B cell (primary cell): ENCODE results near the gene SLC35G2. TPM values are rescaled to one million over a fixed set of nuclear protein-coding genes. Genes with fewer than 3 reads are reported as not detected.

Experiments used
- ATAC-seq: fragments of 200-7000 bp; cut with Tn5 transposase; one replicate; pipeline ENCODE4 v1.10.0; 2021; ENCODE audit warnings: low read depth, mild to moderate bottlenecking, moderate number of reproducible peaks, moderate library complexity
- CTCF ChIA-PET: fragments of 350-600 bp; sonication (Branson Sonifier 250); formaldehyde crosslinking; loops from one replicate; lab custom pipeline; 2021; ENCODE audit warnings: antibody characterized with exemption, inconsistent platforms; lab: Charles Lee
- POLR2A ChIA-PET: fragments of 350-600 bp; sonication (Branson Sonifier 250); formaldehyde crosslinking; loops from one replicate; lab custom pipeline; 2021; ENCODE audit warnings: antibody characterized with exemption; lab: Charles Lee
- DNase-seq: peaks from one replicate; pipeline ENCODE4 v3.0.0; 2013
- H2AFZ ChIP-seq: 2 replicates; pipeline ENCODE4 v1.6.1; 2012; ENCODE audit warnings: mild to moderate bottlenecking, low read depth, low read length; ENCODE audit not compliant: insufficient read depth, poor library complexity, severe bottlenecking
- H3K27ac ChIP-seq, 2 donors: 1 replicate in 1 of 2; 2 replicates in 1 of 2; pipeline ENCODE4 v1.5.1; 2012 to 2013; ENCODE audit warnings: low read length in 2 of 2, mild to moderate bottlenecking in 2 of 2, moderate library complexity in 1 of 2
- H3K27me3 ChIP-seq, 4 experiments: fragments of 200-600 bp in 1 of 4; sonication (generic) in 1 of 4; replicated peaks in 1 of 4; 1 replicate in 2 of 4; 2 replicates in 2 of 4; pipeline versions ENCODE4 v1.6.1 to v1.7.0; 2013 to 2016; ENCODE audit warnings: low read length in 3 of 4, mild to moderate bottlenecking in 2 of 4, mixed read lengths in 1 of 4, moderate library complexity in 1 of 4; ENCODE audit not compliant: insufficient read depth in 4 of 4, control insufficient read depth in 3 of 4; ENCODE audit errors: control extremely low read depth in 1 of 4
- H3K36me3 ChIP-seq, 2 experiments: replicated peaks in 1 of 2; 1 replicate in 1 of 2; 2 replicates in 1 of 2; pipeline versions ENCODE4 v1.6.1 to v1.7.1; 2013; ENCODE audit warnings: low read length in 1 of 2; ENCODE audit not compliant: insufficient read depth in 2 of 2, control insufficient read depth in 1 of 2; ENCODE audit errors: control extremely low read depth in 1 of 2, extremely low read depth in 1 of 2
- H3K4me1 ChIP-seq, 2 donors: fragments of 200-600 bp in 1 of 2; sonication (generic) in 1 of 2; 1 replicate in 1 of 2; 2 replicates in 1 of 2; pipeline versions ENCODE4 v1.5.1 to v1.6.1; 2013 to 2017; ENCODE audit warnings: low read length in 2 of 2; ENCODE audit not compliant: control insufficient read depth in 2 of 2, insufficient read depth in 2 of 2
- H3K4me2 ChIP-seq: replicated peaks from 2 replicates; pipeline ENCODE3; 2012; ENCODE audit warnings: mild to moderate bottlenecking, low read depth, low read length; ENCODE audit not compliant: poor library complexity, severe bottlenecking
- H3K4me3 ChIP-seq, 5 experiments: fragments of 200-600 bp in 1 of 5; sonication (generic) in 1 of 5; 1 replicate in 3 of 5; 2 replicates in 2 of 5; pipeline versions ENCODE4 v1.5.1 to v1.7.0; 2011 to 2016; ENCODE audit warnings: low read length in 4 of 5, mild to moderate bottlenecking in 4 of 5, low read depth in 2 of 5, control low read depth in 1 of 5, moderate library complexity in 1 of 5; ENCODE audit not compliant: insufficient read depth in 1 of 5; ENCODE audit errors: control extremely low read depth in 1 of 5, extremely low read depth in 1 of 5
- H3K79me2 ChIP-seq: fragments of 200-600 bp; sonication (generic); one replicate; pipeline ENCODE4 v1.6.0; 2016; ENCODE audit warnings: low read length; ENCODE audit not compliant: control insufficient read depth, insufficient read depth
- H3K9ac ChIP-seq: fragments of 200-600 bp; sonication (generic); 2 replicates; pipeline ENCODE4 v1.6.1; 2017; ENCODE audit warnings: mild to moderate bottlenecking, low read length, moderate library complexity
- H3K9me3 ChIP-seq, 3 donors: one replicate each; pipeline versions ENCODE4 v1.6.1 to v1.7.1; 2013; ENCODE audit warnings: low read length in 2 of 3; ENCODE audit not compliant: control insufficient read depth in 2 of 3, insufficient read depth in 1 of 3; ENCODE audit errors: control extremely low read depth in 1 of 3
- H4K20me1 ChIP-seq: 2 replicates; pipeline ENCODE4 v1.6.0; 2012; ENCODE audit warnings: mild to moderate bottlenecking, low read length; ENCODE audit not compliant: insufficient read depth, control insufficient read depth, poor library complexity, severe bottlenecking
- H3K27ac Mint-ChIP-seq: one replicate; pipeline ENCODE4 v1.8.0; 2021; ENCODE audit warnings: mixed read lengths
- H3K27me3 Mint-ChIP-seq: one replicate; pipeline ENCODE4 v1.8.0; 2021; ENCODE audit warnings: mixed read lengths
- H3K4me1 Mint-ChIP-seq: one replicate; pipeline ENCODE4 v1.8.0; 2021; ENCODE audit warnings: mixed read lengths
- H3K4me3 Mint-ChIP-seq: one replicate; pipeline ENCODE4 v1.8.0; 2021; ENCODE audit warnings: mixed read lengths
- H3K9me3 Mint-ChIP-seq: one replicate; pipeline ENCODE4 v1.8.0; 2022; ENCODE audit warnings: mixed read lengths; ENCODE audit not compliant: insufficient read depth
- CTCF ChIP-seq: fragments of 200-600 bp; IDR thresholded peaks from one replicate; pipeline ENCODE4 v1.8.0; 2022; ENCODE audit warnings: antibody characterized with exemption, mild to moderate bottlenecking
- EZH2 ChIP-seq: IDR thresholded peaks from 2 replicates; pipeline ENCODE4 v1.6.1; 2012; ENCODE audit warnings: borderline replicate concordance, low read depth, mild to moderate bottlenecking, moderate library complexity, low read length; ENCODE audit not compliant: insufficient read depth, poor library complexity, severe bottlenecking
- intact Hi-C: fragments of 100-400 bp; cut with micrococcal nuclease; formaldehyde crosslinking; loops from one replicate; pipeline ENCODE4 v1.10.0; 2022
- polyA plus RNA-seq: library from polyadenylated mRNA; depleted of rRNA; stranded (reverse); fragments of >200 nt; gene quantifications from 2 replicates; pipeline ENCODE4 v1.2.3, GENCODE V29; 2012
- total RNA-seq, 2 donors: library from RNA; stranded (reverse); fragments of 120-200 nt in 1 of 2; gene quantifications; 1 replicate in 1 of 2; 2 replicates in 1 of 2; pipeline versions ENCODE4 v1.2.3 to v1.2.4, GENCODE V29; 2013 to 2022

Gene SLC35G2
- total and polyA plus RNA-seq, 2 donors (not counting 1 experiment from before 2014, with no cell fraction given) = 0.07 to 9.4 TPM

- ATAC-seq (no peak), DNase-seq (no peak)
- Histone ChIP-seq H3K27ac (no peak overlapping the region), H3K79me2 (peaks cover 38% of the 10 kb centered on the region), H3K36me3 (peaks cover 0 to 2% of the 10 kb centered on the region in 2 experiments), H3K4me3 (no peak overlapping the region), H3K9ac (no peak overlapping the region), H3K4me1 (peaks cover 11 to 12% of the 10 kb centered on the region in 2 donors), H3K4me2 (no peak overlapping the region), H3K9me3 (peaks cover 0 to 4% (median 0%) of the 10 kb centered on the region in 3 donors), H2AFZ (no peak overlapping the region), H4K20me1 (no peaks in the 10 kb centered on the region), H3K27me3 (no peaks in the 10 kb centered on the region)
- CTCF ChIA-PET = no interaction called here
- no peaks in the 10 kb centered on the region for H3K9me3 Mint-ChIP-seq
- H3K4me3 Mint-ChIP-seq = no peak overlapping the region
- TF ChIP-seq CTCF (no peak), EZH2 (no peak)
- H3K27me3 Mint-ChIP-seq = no peaks in the 10 kb centered on the region
- POLR2A ChIA-PET = no interaction called here
- H3K27ac Mint-ChIP-seq = no peak overlapping the region
- intact Hi-C loops = no loop called here
- peaks cover 17% of the 10 kb centered on the region for H3K4me1 Mint-ChIP-seq
Measured at GRCh38 chr3:136856665-136857064, 37.7 kb downstream of the SLC35G2 start.

- ATAC-seq (no peak), DNase-seq (no peak)
- no peak overlapping the region for H3K4me2 ChIP-seq
- peaks cover 16 to 18% of the 10 kb centered on the region in 2 donors for H3K4me1 ChIP-seq
- no peaks in the 10 kb centered on the region for H4K20me1 ChIP-seq
- TF ChIP-seq EZH2 (no peak), CTCF (no peak)
- POLR2A ChIA-PET = interaction anchor here (0.6 kb wide), 1 partner anchor 99 kb away, joined by 8 read pairs; no protein-coding TSS in a partner anchor
- no peaks in the 10 kb centered on the region for H3K9me3 Mint-ChIP-seq
- no peak overlapping the region for H3K27ac ChIP-seq
- peaks cover 49% of the 10 kb centered on the region for H3K79me2 ChIP-seq
- no peak overlapping the region for H3K4me3 ChIP-seq
- peaks cover 0 to 2% of the 10 kb centered on the region in 2 experiments for H3K36me3 ChIP-seq
- no peaks in the 10 kb centered on the region for H3K27me3 Mint-ChIP-seq
- H3K4me3 Mint-ChIP-seq = no peak overlapping the region
- H3K27ac Mint-ChIP-seq = no peak overlapping the region
- intact Hi-C loops = no loop called here
- H3K9me3 ChIP-seq = peaks cover 0 to 4% (median 0%) of the 10 kb centered on the region in 3 donors
- no peak overlapping the region for H2AFZ ChIP-seq
- H3K4me1 Mint-ChIP-seq = peaks cover 28% of the 10 kb centered on the region
- H3K27me3 ChIP-seq = no peaks in the 10 kb centered on the region
- CTCF ChIA-PET = interaction anchor here (0.6 kb wide), 1 partner anchor 513 kb away, joined by 4 read pairs; no protein-coding TSS in a partner anchor
- H3K9ac ChIP-seq = no peak overlapping the region
Measured at GRCh38 chr3:136858381-136858780, 39.5 kb downstream of the SLC35G2 start.
